Spinal cord (tissue), 10 donors: ENCODE results near the gene STRADB. TPM values are rescaled to one million over a fixed set of nuclear protein-coding genes. Genes with fewer than 3 reads are reported as not detected.
A peak's percentile ranks its signal among the peaks of the same experiment; 100 is the strongest.
"Not testable (repeated sequence)": the region's sequence is repeated elsewhere in the genome, so short reads cannot be mapped to it uniquely, and the experiment has no call there.

Experiments used
- DNase-seq, 6 donors: peaks; one replicate each; pipeline versions ENCODE4 v3.0.0 to v3.0.0-alpha.2; 2013 to 2015; ENCODE audit warnings: low spot score in 6 of 6, low read depth in 4 of 6
- H3K27ac ChIP-seq: one replicate; pipeline ENCODE4 v1.5.1; 2013; ENCODE audit warnings: low read depth, low read length, control low read depth
- H3K27me3 ChIP-seq: one replicate; pipeline ENCODE4 v1.6.1; 2013; ENCODE audit warnings: low read length; ENCODE audit not compliant: control insufficient read depth, insufficient read depth
- H3K36me3 ChIP-seq: one replicate; pipeline ENCODE4 v1.6.1; 2013; ENCODE audit warnings: low read length; ENCODE audit not compliant: control insufficient read depth, insufficient read depth
- H3K4me1 ChIP-seq: one replicate; pipeline ENCODE4 v1.6.1; 2013; ENCODE audit warnings: low read length; ENCODE audit not compliant: control insufficient read depth, insufficient read depth
- H3K4me3 ChIP-seq: one replicate; pipeline ENCODE4 v1.5.1; 2013; ENCODE audit warnings: low read depth, low read length, control low read depth
- H3K9me3 ChIP-seq: one replicate; pipeline ENCODE4 v1.6.1; 2013; ENCODE audit warnings: low read length; ENCODE audit not compliant: control insufficient read depth, insufficient read depth
- WGBS: methylation state at CpG from one replicate; pipeline ENCODE4 v1.1.5; 2013; ENCODE audit warnings: missing lambda C conversion rate; ENCODE audit not compliant: insufficient coverage; 5-methylcytosine and 5-hydroxymethylcytosine counted together
- polyA plus RNA-seq, 2 donors: library from polyadenylated mRNA; unstranded; fragments of 120-200 nt; gene quantifications; one replicate each; pipeline ENCODE4 v1.2.1, GENCODE V29; 2013; ENCODE audit not compliant: insufficient read length in 2 of 2
- total RNA-seq, 2 donors: library from RNA; depleted of rRNA in 1 of 2; stranded (reverse); fragments of 120-200 nt in 1 of 2; fragments of >200 nt in 1 of 2; gene quantifications; one replicate each; pipeline versions ENCODE4 v1.2.3 to v1.2.4, GENCODE V29; 2013 to 2014
- donor health status: healthy.

STRADB gene
- total and polyA plus RNA-seq, 4 donors = 48.3 to 108 (median 78.0) TPM

- Histone ChIP-seq H3K4me3 (no peak overlapping the region), H3K9me3 (no peaks in the 10 kb centered on the region), H3K27me3 (no peaks in the 10 kb centered on the region), H3K27ac (no peak overlapping the region), H3K4me1 (no peaks in the 10 kb centered on the region), H3K36me3 (peaks cover 12% of the 10 kb centered on the region)
- WGBS = 100% methylated on average over 3 of the region's 4 CpGs
- DNase-seq = no peak
Observed at GRCh38 chr2:201482543-201482942, 31.0 kb downstream of the STRADB start.

DNA sequence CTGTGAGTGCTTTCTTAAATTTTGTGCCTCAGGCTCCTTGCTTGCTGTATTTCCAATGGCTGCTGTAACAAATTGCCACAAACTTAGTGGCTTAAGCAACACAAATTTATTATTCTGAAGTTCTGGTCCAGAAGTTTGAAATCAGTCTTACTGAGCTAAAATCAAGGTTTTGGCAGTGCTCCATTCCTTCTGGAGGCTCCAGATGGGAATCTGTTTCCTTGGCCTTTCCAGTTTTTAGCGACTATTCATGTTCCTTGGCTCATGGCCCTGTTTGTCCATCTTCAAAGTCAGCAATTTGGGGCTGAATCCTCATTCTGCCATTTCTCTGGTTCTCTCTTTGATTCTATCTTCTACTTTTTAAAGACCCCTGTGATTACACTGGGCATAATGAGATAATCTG, 31.8 kb downstream of the STRADB start:
- peaks cover 12% of the 10 kb centered on the region for H3K36me3 ChIP-seq
- peak in 1 of 6 donors; percentile 11 for DNase-seq
- H3K9me3 ChIP-seq = no peaks in the 10 kb centered on the region
- H3K4me1 ChIP-seq = no peaks in the 10 kb centered on the region
- WGBS = no CpG with 5 or more reads among the region's 1 CpG
- no peak overlapping the region for H3K4me3 ChIP-seq
- H3K27ac ChIP-seq = no peak overlapping the region
- no peaks in the 10 kb centered on the region for H3K27me3 ChIP-seq

- not testable (repeated sequence) for H3K4me3 ChIP-seq, H3K4me1 ChIP-seq, H3K27ac ChIP-seq, DNase-seq, H3K27me3 ChIP-seq, H3K9me3 ChIP-seq
- H3K36me3 ChIP-seq = peaks cover 12% of the 10 kb centered on the region
- WGBS = no CpG with 5 or more reads among the region's 4 CpGs
Observed at GRCh38 chr2:201483758-201484157, 32.2 kb downstream of the STRADB start.

DNA sequence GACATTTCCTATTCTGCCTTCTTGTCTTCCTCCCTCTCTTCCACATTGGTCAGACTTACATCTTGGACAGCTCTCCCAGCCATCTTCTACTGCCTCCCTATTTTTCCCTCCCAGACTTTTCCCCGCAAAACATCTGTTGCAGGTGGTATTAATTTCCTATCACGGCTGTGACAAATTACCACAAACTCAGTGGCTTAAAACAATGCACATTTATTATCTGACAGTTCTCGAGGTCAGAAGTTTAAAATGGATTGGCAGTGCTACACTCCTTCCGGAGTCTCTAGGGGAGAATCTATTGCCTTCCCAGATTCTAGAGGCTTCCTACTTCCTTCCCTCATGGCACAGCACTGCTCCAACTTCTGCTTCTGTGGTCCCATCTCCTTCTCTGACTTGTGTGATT, 33.3 kb downstream of the STRADB start:
- H3K9me3 ChIP-seq = no peaks in the 10 kb centered on the region
- 94% methylated on average over 3 of the region's 4 CpGs for WGBS
- no peak for DNase-seq

DNA sequence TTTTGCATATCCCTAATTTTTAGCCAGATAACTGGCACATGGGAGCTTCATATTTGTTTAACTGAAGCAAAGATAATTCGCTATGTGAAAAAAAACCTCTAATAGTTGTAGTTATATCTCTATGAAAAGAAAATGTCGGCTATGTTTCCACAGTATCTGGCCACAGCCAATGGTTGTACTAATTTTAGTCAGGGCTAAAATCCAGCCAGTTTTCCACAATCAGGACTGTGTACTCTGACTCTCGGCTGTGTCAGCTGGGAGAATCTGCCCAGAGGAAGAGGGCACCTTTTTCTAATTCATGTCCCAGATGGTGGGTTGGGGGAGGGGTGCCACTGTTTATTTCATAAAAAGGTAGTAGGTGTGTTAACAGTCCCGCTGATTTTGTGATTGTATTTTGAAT, 38.8 kb downstream of the STRADB start:
- DNase-seq = no peak
- H3K27me3 ChIP-seq = no peaks in the 10 kb centered on the region
- no peaks in the 10 kb centered on the region for H3K9me3 ChIP-seq
- no peak overlapping the region for H3K27ac ChIP-seq
- WGBS = 57% methylated on average over 1 of the region's 4 CpGs
- H3K36me3 ChIP-seq = no peaks in the 10 kb centered on the region
- no peaks in the 10 kb centered on the region for H3K4me1 ChIP-seq
- no peak overlapping the region for H3K4me3 ChIP-seq

More for the DNA sequence above, 33.3 kb downstream of the STRADB start:
- H3K27me3 ChIP-seq = no peaks in the 10 kb centered on the region
- H3K4me3 ChIP-seq = no peak overlapping the region
- H3K36me3 ChIP-seq = peaks cover 12% of the 10 kb centered on the region
- no peaks in the 10 kb centered on the region for H3K4me1 ChIP-seq
- H3K27ac ChIP-seq = no peak overlapping the region

DNA sequence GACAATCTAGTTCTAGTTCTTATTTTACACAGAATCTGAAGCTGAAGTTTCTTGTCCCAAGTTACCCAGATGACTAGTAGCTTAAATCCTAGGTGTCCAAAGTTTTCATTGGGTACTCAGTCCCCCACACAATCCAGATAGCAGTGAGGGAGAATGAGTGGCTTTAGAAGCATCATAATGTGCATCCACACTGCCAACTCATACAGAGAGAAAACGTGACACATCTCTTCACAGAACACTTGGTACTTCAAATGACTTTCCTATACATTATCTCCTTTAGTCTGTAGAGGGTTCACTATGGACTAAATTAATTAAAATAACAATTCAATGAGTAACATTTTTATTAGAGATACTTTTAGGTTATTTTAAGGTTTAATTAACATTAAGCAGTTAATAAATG, 45.2 kb downstream of the STRADB start:
- no CpG with 5 or more reads among the region's 1 CpG for WGBS

DNA sequence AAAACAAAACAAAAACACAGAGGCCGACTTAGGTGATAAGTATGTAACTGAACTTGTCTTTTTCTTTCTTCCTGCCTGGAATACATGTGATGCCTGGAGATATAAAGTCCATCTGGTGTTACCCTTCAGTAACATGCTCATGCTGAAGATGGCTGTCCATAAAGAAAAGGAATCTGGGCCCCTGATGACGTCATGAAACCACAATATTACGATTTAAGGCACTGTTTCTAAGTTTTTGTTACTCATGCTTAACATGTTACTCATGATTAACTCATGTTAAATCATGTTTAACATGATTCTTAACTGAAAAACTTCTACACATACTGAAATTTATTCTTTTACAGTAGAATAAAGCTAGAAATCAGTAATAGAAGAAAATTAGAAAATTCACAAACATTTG, 49.0 kb downstream of the STRADB start:
- H3K4me1 ChIP-seq = no peaks in the 10 kb centered on the region
- no peak overlapping the region for H3K4me3 ChIP-seq
- no peaks in the 10 kb centered on the region for H3K27me3 ChIP-seq
- no peak for DNase-seq
- no peak overlapping the region for H3K27ac ChIP-seq
- WGBS = no CpG with 5 or more reads among the region's 3 CpGs
- no peaks in the 10 kb centered on the region for H3K36me3 ChIP-seq
- peaks cover 3% of the 10 kb centered on the region for H3K9me3 ChIP-seq

More for the DNA sequence above, 45.2 kb downstream of the STRADB start:
- Histone ChIP-seq H3K9me3 (no peaks in the 10 kb centered on the region), H3K27ac (no peak overlapping the region), H3K4me3 (no peak overlapping the region), H3K4me1 (no peaks in the 10 kb centered on the region), H3K36me3 (no peaks in the 10 kb centered on the region), H3K27me3 (no peaks in the 10 kb centered on the region)
- no peak for DNase-seq

- Histone ChIP-seq H3K4me3 (no peak overlapping the region), H3K9me3 (peaks cover 3% of the 10 kb centered on the region), H3K4me1 (no peaks in the 10 kb centered on the region), H3K27me3 (no peaks in the 10 kb centered on the region), H3K36me3 (no peaks in the 10 kb centered on the region), H3K27ac (no peak overlapping the region)
- no peak for DNase-seq
- no CpG with 5 or more reads among the region's 2 CpGs for WGBS
Observed at GRCh38 chr2:201502713-201503112, 51.2 kb downstream of the STRADB start.

- no CpG with 5 or more reads among the region's 4 CpGs for WGBS
- Histone ChIP-seq H3K4me3 (no peak overlapping the region), H3K36me3 (no peaks in the 10 kb centered on the region), H3K4me1 (no peaks in the 10 kb centered on the region), H3K27ac (no peak overlapping the region), H3K27me3 (no peaks in the 10 kb centered on the region), H3K9me3 (peaks cover under 1% of the 10 kb centered on the region)
- no peak for DNase-seq
Observed at GRCh38 chr2:201507725-201508124, 56.2 kb downstream of the STRADB start.

DNA sequence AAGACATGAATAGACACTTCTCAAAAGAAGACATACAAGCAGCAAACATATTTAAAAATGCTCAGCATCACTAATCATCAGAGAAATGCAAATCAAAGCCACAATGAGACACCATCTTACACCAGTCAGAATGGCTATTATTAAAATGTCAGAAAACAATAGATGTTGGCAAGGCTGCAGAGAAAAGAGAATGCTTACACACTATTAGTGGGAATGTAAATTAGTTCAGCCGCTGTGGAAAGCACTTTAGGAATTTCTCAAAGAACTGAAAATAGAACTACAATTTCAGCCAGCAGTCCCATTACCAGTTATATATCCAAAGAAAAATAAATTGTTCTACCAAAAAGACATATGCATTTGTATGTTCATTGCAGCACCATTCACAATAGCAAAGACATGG, 61.7 kb downstream of the STRADB start:
- Histone ChIP-seq H3K9me3 (no peaks in the 10 kb centered on the region), H3K4me1 (no peaks in the 10 kb centered on the region), H3K4me3 (no peak overlapping the region), H3K27me3 (no peaks in the 10 kb centered on the region), H3K27ac (no peak overlapping the region), H3K36me3 (no peaks in the 10 kb centered on the region)
- DNase-seq = peak in 1 of 6 donors; percentile 2
- no CpG with 5 or more reads among the region's 1 CpG for WGBS
